ENCODE measurements around the gene KCTD17. TPM values are rescaled to one million over a fixed set of nuclear protein-coding genes. Genes with fewer than 3 reads are reported as not detected.

KCTD17 gene
- total and polyA plus RNA-seq, 5 experiments from 2014 or later = 9.1 to 26.6 (median 12.1) TPM

GRCh38 chr22:37111156-37111717 is 59.7 kb downstream of the KCTD17 start:
- no peak for DNase-seq
- no peak for ATAC-seq
- Mint-ChIP-seq H3K36me3 (no peaks in the 10 kb centered on the region), H3K27ac (no peak overlapping the region), H3K4me3 (no peak overlapping the region), H3K9me3 (no peaks in the 10 kb centered on the region), H3K4me1 (peaks cover 0 to 8% (median 4%) of the 10 kb centered on the region in 4 donors), H3K27me3 (no peaks in the 10 kb centered on the region)
- POLR2A ChIA-PET = no interaction called here

- Mint-ChIP-seq H3K4me3 (no peak overlapping the region), H3K4me1 (peaks cover under 1 to 9% (median 3%) of the 10 kb centered on the region in 4 donors), H3K27ac (peak overlapping the region in 2 of 10 donors; percentile 43 to 93), H3K27me3 (no peaks in the 10 kb centered on the region), H3K36me3 (no peaks in the 10 kb centered on the region), H3K9me3 (no peaks in the 10 kb centered on the region)
- no peak for DNase-seq
- POLR2A ChIA-PET = no interaction called here
- no peak for ATAC-seq
Observed at GRCh38 chr22:37112084-37112728, 60.7 kb downstream of the KCTD17 start.

Other genes starting within 250 kb of the KCTD17 start
- not detected for gene PVALB, start 234.7 kb upstream of the KCTD17 start, total RNA-seq
- not detected for gene PVALB, start 234.7 kb upstream of the KCTD17 start, polyA plus RNA-seq
- 1 to 10 TPM; 2.8 to 3.1 TPM for gene NCF4, start 190.7 kb upstream of the KCTD17 start, total RNA-seq
- under 1 TPM in 2 of 3 donors, not detected in 1; 0.39 to 0.64 TPM for gene NCF4, start 190.7 kb upstream of the KCTD17 start, polyA plus RNA-seq
- gene CSF2RB, start 138.1 kb upstream of the KCTD17 start, total RNA-seq = under 1 TPM; 0.41 to 0.60 TPM
- gene CSF2RB, start 138.1 kb upstream of the KCTD17 start, polyA plus RNA-seq = not detected
- not detected for gene TST, start 32.3 kb upstream of the KCTD17 start, total RNA-seq
- 1 to 10 TPM in 1 of 3 donors, not detected in 2; 1.5 TPM for gene TST, start 32.3 kb upstream of the KCTD17 start, polyA plus RNA-seq
- 1 to 10 TPM; 1.1 to 1.5 TPM for gene MPST, start 32.0 kb upstream of the KCTD17 start, total RNA-seq
- 1 to 10 TPM in 2 of 3 donors, under 1 TPM in 1; 0.34 to 9.7 (median 1.8) TPM for gene MPST, start 32.0 kb upstream of the KCTD17 start, polyA plus RNA-seq
- under 1 TPM; 0.27 to 0.36 TPM for gene TMPRSS6, start 58.0 kb downstream of the KCTD17 start, total RNA-seq
- under 1 TPM; 0.05 to 0.09 (median 0.06) TPM for gene TMPRSS6, start 58.0 kb downstream of the KCTD17 start, polyA plus RNA-seq
- gene IL2RB, start 98.2 kb downstream of the KCTD17 start, total RNA-seq = 10 to 100 TPM; 31.1 to 34.2 TPM
- 100 to 1,000 TPM in 1 of 3 donors, 10 to 100 TPM in 2; 74.9 to 113 (median 81.1) TPM for gene IL2RB, start 98.2 kb downstream of the KCTD17 start, polyA plus RNA-seq
- gene C1QTNF6, start 136.5 kb downstream of the KCTD17 start, total RNA-seq = 10 to 100 TPM; 24.6 to 25.7 TPM
- 1 to 10 TPM in 2 of 3 donors, under 1 TPM in 1; 0.68 to 4.0 (median 1.7) TPM for gene C1QTNF6, start 136.5 kb downstream of the KCTD17 start, polyA plus RNA-seq
- 10 to 100 TPM; 13.5 to 13.7 TPM for gene SSTR3, start 160.7 kb downstream of the KCTD17 start, total RNA-seq
- gene SSTR3, start 160.7 kb downstream of the KCTD17 start, polyA plus RNA-seq = 1 to 10 TPM; 2.9 to 7.3 (median 4.2) TPM
- gene RAC2, start 192.5 kb downstream of the KCTD17 start, total RNA-seq = 100 to 1,000 TPM; 295 to 297 TPM
- 1,000 to 10,000 TPM in 2 of 3 donors, 100 to 1,000 TPM in 1; 740 to 1,115 (median 1,110) TPM for gene RAC2, start 192.5 kb downstream of the KCTD17 start, polyA plus RNA-seq
- 100 to 1,000 TPM; 177 to 193 TPM for gene CYTH4, start 230.8 kb downstream of the KCTD17 start, total RNA-seq
- 10 to 100 TPM; 48.9 to 60.8 (median 54.6) TPM for gene CYTH4, start 230.8 kb downstream of the KCTD17 start, polyA plus RNA-seq